ENCODE results near the gene KRTAP25-1.

KRTAP25-1 gene

GRCh38 chr21:30245061-30245460 is 44.3 kb downstream of the KRTAP25-1 start:
- H3K9me3 ChIP-seq (ENCODE audit: insufficient read depth, low read length): no peaks in the 10 kb centered on the region
- H3K79me2 ChIP-seq (ENCODE audit: insufficient read depth, low read length): no peaks in the 10 kb centered on the region
- H3K4me3 ChIP-seq (ENCODE audit: insufficient read depth, low read length, poor library complexity, severe bottlenecking): no peak overlapping the region
- H2AFZ ChIP-seq (ENCODE audit: low read depth, low read length, severe bottlenecking): no peak overlapping the region
- TF ChIP-seq CTCF (IDR thresholded peaks at IDR 0.05; ENCODE audit: insufficient read depth, low read length, poor library complexity, severe bottlenecking): no peak
- TF ChIP-seq EZH2phosphoT487 (conservative IDR thresholded peaks at IDR 0.05; ENCODE audit: low read length): no peak
- H3K9ac ChIP-seq (ENCODE audit: low read length): no peak overlapping the region
- no peaks in the 10 kb centered on the region; the same call in 1 of the 2 replicates for H3K36me3 ChIP-seq (ENCODE audit: low read length)
- H3K9me2 ChIP-seq (replicated peaks; ENCODE audit: insufficient read depth, low read length): no peaks in the 10 kb centered on the region
- H4K20me1 ChIP-seq (ENCODE audit: low read depth, low read length): no peaks in the 10 kb centered on the region
- H3K27me3 ChIP-seq (ENCODE audit: low read length): no peaks in the 10 kb centered on the region
- no peak overlapping the region for H3K27ac ChIP-seq (ENCODE audit: low read depth, low read length)
- H3F3A ChIP-seq (ENCODE audit: insufficient read depth): no peaks in the 10 kb centered on the region
- H3K4me2 ChIP-seq (ENCODE audit: low read depth, low read length, poor library complexity, severe bottlenecking): no peak overlapping the region

GRCh38 chr21:30243691-30244090 is 45.6 kb downstream of the KRTAP25-1 start:
- H4K20me1 ChIP-seq (ENCODE audit: low read depth, low read length): no peaks in the 10 kb centered on the region
- no peaks in the 10 kb centered on the region for H3K9me3 ChIP-seq (ENCODE audit: insufficient read depth, low read length)
- no peak overlapping the region for H3K4me3 ChIP-seq (ENCODE audit: insufficient read depth, low read length, poor library complexity, severe bottlenecking)
- H2AFZ ChIP-seq (ENCODE audit: low read depth, low read length, severe bottlenecking): no peak overlapping the region
- no peak overlapping the region for H3K4me2 ChIP-seq (ENCODE audit: low read depth, low read length, poor library complexity, severe bottlenecking)
- H3K27ac ChIP-seq (ENCODE audit: low read depth, low read length): no peak overlapping the region
- H3K9ac ChIP-seq (ENCODE audit: low read length): no peak overlapping the region
- H3K9me2 ChIP-seq (replicated peaks; ENCODE audit: insufficient read depth, low read length): no peaks in the 10 kb centered on the region
- no peaks in the 10 kb centered on the region; the same call in 1 of the 2 replicates for H3K36me3 ChIP-seq (ENCODE audit: low read length)
- H3K27me3 ChIP-seq (ENCODE audit: low read length): no peaks in the 10 kb centered on the region
- H3K79me2 ChIP-seq (ENCODE audit: insufficient read depth, low read length): no peaks in the 10 kb centered on the region
- H3F3A ChIP-seq (ENCODE audit: insufficient read depth): no peaks in the 10 kb centered on the region
- TF ChIP-seq CTCF (IDR thresholded peaks at IDR 0.05; ENCODE audit: insufficient read depth, low read length, poor library complexity, severe bottlenecking) (no peak), EZH2phosphoT487 (conservative IDR thresholded peaks at IDR 0.05; ENCODE audit: low read length) (no peak)

- TF ChIP-seq CTCF (IDR thresholded peaks at IDR 0.05; ENCODE audit: insufficient read depth, low read length, poor library complexity, severe bottlenecking): no peak
- H3K27me3 ChIP-seq (ENCODE audit: low read length): no peaks in the 10 kb centered on the region
- H3F3A ChIP-seq (ENCODE audit: insufficient read depth): no peaks in the 10 kb centered on the region
- H3K27ac ChIP-seq (ENCODE audit: low read depth, low read length): no peak overlapping the region
- no peaks in the 10 kb centered on the region; the same call in 1 of the 2 replicates for H3K36me3 ChIP-seq (ENCODE audit: low read length)
- no peaks in the 10 kb centered on the region for H3K79me2 ChIP-seq (ENCODE audit: insufficient read depth, low read length)
- H3K9me2 ChIP-seq (replicated peaks; ENCODE audit: insufficient read depth, low read length): no peaks in the 10 kb centered on the region
- H3K9ac ChIP-seq (ENCODE audit: low read length): no peak overlapping the region
- no peak overlapping the region for H3K4me3 ChIP-seq (ENCODE audit: insufficient read depth, low read length, poor library complexity, severe bottlenecking)
- H2AFZ ChIP-seq (ENCODE audit: low read depth, low read length, severe bottlenecking): no peak overlapping the region
- H3K4me2 ChIP-seq (ENCODE audit: low read depth, low read length, poor library complexity, severe bottlenecking): no peak overlapping the region
- H4K20me1 ChIP-seq (ENCODE audit: low read depth, low read length): no peaks in the 10 kb centered on the region
- 0 out of 2 replicates have a peak, but pooled peaks cover under 1% of the 10 kb centered on the region for H3K9me3 ChIP-seq (ENCODE audit: insufficient read depth, low read length)
Observed at GRCh38 chr21:30240661-30241060, 48.7 kb downstream of the KRTAP25-1 start.

Measured in SU-DHL-6 (cell line).